ENCODE measurements around the gene THAP12.

DNA sequence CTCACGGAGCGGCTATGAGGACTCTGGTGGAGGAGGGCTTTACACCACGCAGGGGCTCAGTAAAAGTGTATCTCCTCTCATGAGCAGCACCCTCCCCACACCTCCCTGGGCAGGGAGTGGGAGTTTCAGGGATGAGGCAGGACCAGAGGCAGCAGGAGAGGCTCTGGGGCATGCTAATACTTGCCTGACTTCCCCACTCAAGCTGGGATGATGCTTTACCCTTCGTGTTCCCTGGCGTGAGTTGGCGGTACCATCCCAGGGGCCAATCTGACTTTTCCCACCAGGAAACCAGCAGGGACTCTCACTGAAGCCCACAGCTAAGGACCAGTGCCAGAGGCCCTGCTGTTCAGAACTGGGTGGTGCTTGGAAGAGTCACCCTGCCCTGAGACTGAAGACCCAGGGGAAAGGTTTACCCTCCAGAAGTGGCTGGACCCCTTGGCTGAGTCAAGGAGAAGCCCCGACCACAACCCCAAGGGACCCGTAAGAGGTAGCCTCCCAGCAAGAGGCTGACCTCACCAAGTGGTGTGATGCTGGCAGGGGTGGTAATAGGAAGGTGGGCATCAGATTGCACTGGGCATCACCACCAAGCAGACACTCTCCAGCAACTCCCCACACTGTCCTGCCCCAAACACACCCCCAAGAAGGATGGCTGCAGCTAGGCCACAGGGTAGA is 65.6 kb downstream of the THAP12 start:
- TF ChIP-seq RFX5 (IDR thresholded peaks at IDR 0.05; ENCODE audit: low read depth, low read length) = no peak
- TF ChIP-seq YY1 (IDR thresholded peaks at IDR 0.05; ENCODE audit: low read depth, low read length) = no peak
- TF ChIP-seq SMC3 (IDR thresholded peaks at IDR 0.05; ENCODE audit: borderline replicate concordance, low read length) = no peak
- TF ChIP-seq KDM1A (IDR thresholded peaks at IDR 0.05; ENCODE audit: borderline replicate concordance) = no peak

All from GM12878 (cell line).